ENCODE measurements around the gene SRF.

GRCh38 chr6:43223175-43223574 is 52.1 kb downstream of the SRF start:
- TF ChIP-seq CTCF (IDR thresholded peaks at IDR 0.05) = no peak
- TF ChIP-seq POLR2A (IDR thresholded peaks at IDR 0.05) = no peak
